DOHH2 (cell line): ENCODE data around the gene NPAS2.

ENCODE experiments used
- H3F3A ChIP-seq: fragments of 200-600 bp; sonication (generic), shearing (Covaris generic); 2 replicates; pipeline ENCODE4 v1.6.0; 2016; ENCODE audit warnings: antibody characterized with exemption, mild to moderate bottlenecking; ENCODE audit not compliant: control insufficient read depth, insufficient read depth
- H3K27ac ChIP-seq: fragments of 200-600 bp; sonication (generic); 2 replicates; pipeline ENCODE4 v1.5.1; 2014; ENCODE audit warnings: low read depth, mild to moderate bottlenecking, low read length, moderate library complexity
- H3K27me3 ChIP-seq: fragments of 200-600 bp; sonication (generic); 2 replicates; pipeline ENCODE4 v1.6.1; 2014; ENCODE audit warnings: mild to moderate bottlenecking, low read length, mixed read lengths; ENCODE audit not compliant: control insufficient read depth
- H3K36me3 ChIP-seq: fragments of 200-600 bp; sonication (generic); 2 replicates; pipeline ENCODE4 v1.6.1; 2014; ENCODE audit warnings: mild to moderate bottlenecking, low read length, moderate library complexity, mixed read lengths; ENCODE audit not compliant: control insufficient read depth
- H3K4me1 ChIP-seq: fragments of 200-600 bp; sonication (generic); 2 replicates; pipeline ENCODE4 v1.6.1; 2014; ENCODE audit warnings: mild to moderate bottlenecking, low read length, mixed read lengths; ENCODE audit not compliant: control insufficient read depth
- H3K4me2 ChIP-seq: fragments of 200-600 bp; sonication (generic); 2 replicates; pipeline ENCODE4 v1.6.0; 2014; ENCODE audit warnings: mild to moderate bottlenecking, low read length, moderate library complexity
- H3K4me3 ChIP-seq: fragments of 200-600 bp; sonication (generic); 2 replicates; pipeline ENCODE4 v1.5.1; 2014; ENCODE audit warnings: mild to moderate bottlenecking, low read length, mixed read lengths
- H3K79me2 ChIP-seq: fragments of 200-600 bp; sonication (generic); 2 replicates; pipeline ENCODE4 v1.6.1; 2014; ENCODE audit warnings: mild to moderate bottlenecking, low read length, mixed read lengths; ENCODE audit not compliant: control insufficient read depth
- H3K9me2 ChIP-seq: fragments of 200-600 bp; sonication (generic); replicated peaks from 2 replicates; pipeline ENCODE4 v1.6.1; 2014; ENCODE audit warnings: mild to moderate bottlenecking, low read length, mixed read lengths; ENCODE audit not compliant: control insufficient read depth
- H3K9me3 ChIP-seq: fragments of 200-600 bp; sonication (generic); 2 replicates; pipeline ENCODE4 v1.6.1; 2014; ENCODE audit warnings: antibody characterized with exemption, low read length, mixed read lengths; ENCODE audit not compliant: control insufficient read depth, insufficient read depth
- H4K20me1 ChIP-seq: fragments of 200-600 bp; sonication (generic); 2 replicates; pipeline ENCODE4 v1.6.0; 2014; ENCODE audit warnings: low read depth, mild to moderate bottlenecking, antibody characterized with exemption, low read length, moderate library complexity; ENCODE audit not compliant: control insufficient read depth, insufficient read depth
- EZH2phosphoT487 ChIP-seq: fragments of 200-600 bp; sonication (generic); IDR thresholded peaks from 2 replicates; pipeline ENCODE4 v1.6.1; 2017; ENCODE audit warnings: borderline replicate concordance, mild to moderate bottlenecking, antibody characterized with exemption, low read length, moderate library complexity, mixed read lengths
- TF ChIP-seq, protein P1 (sequence below): fragments of 200-600 bp; sonication (generic); IDR thresholded peaks from one replicate; pipeline ENCODE4 v1.5.1; 2014; ENCODE audit warnings: antibody characterized with exemption, mild to moderate bottlenecking, low read depth, low read length; ENCODE audit not compliant: poor library complexity, severe bottlenecking

NPAS2 gene

DNA sequence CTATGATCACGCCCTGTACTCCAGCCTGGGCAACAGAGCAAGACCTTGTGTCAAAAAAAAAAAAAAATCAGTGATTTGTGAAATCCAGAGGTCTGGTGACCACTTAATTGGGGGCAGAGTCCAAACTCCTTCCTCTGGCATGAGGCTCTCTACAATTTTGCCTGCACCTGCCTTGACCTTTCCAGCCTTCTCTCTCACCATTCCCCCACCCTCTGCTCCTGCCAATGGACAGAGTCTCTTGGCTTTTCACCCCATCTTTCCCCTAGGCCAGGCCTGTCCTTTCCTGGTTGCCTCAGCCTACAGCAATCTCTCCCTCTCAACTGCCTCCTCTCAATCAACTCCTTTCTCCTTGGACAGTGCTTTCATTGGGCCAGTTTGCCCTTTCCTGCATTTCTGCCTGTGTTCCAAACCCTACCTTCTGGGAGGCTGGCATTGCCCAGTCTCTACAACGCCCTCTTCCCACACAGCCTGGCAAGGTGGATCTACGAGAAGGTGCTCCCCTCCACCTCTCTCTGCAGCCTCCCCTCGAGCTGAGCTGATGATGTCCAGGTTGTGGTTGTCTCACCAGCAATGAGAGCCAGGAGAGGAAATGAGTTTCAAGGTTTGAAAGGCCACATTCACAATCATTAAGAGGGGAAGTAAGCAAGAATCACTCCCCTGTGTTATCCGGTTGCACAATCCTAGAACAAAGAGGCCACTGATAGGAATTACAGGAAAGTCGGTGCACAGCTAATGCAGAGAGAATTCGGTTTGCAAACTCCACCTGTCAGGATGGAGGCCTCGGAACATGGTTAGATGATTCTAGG, 39.5 kb upstream of the NPAS2 start:
- Histone ChIP-seq H3K4me2 (no peak overlapping the region), H3K79me2 (no peaks in the 10 kb centered on the region), H3F3A (no peaks in the 10 kb centered on the region), H3K27me3 (no peaks in the 10 kb centered on the region), H3K4me1 (no peaks in the 10 kb centered on the region), H3K27ac (no peak overlapping the region), H3K9me3 (no peaks in the 10 kb centered on the region), H4K20me1 (no peaks in the 10 kb centered on the region), H3K36me3 (no peaks in the 10 kb centered on the region), H3K9me2 (no peaks in the 10 kb centered on the region), H3K4me3 (no peak overlapping the region)
- no peak for TF ChIP-seq EZH2phosphoT487
- TF ChIP-seq, protein P1, sequence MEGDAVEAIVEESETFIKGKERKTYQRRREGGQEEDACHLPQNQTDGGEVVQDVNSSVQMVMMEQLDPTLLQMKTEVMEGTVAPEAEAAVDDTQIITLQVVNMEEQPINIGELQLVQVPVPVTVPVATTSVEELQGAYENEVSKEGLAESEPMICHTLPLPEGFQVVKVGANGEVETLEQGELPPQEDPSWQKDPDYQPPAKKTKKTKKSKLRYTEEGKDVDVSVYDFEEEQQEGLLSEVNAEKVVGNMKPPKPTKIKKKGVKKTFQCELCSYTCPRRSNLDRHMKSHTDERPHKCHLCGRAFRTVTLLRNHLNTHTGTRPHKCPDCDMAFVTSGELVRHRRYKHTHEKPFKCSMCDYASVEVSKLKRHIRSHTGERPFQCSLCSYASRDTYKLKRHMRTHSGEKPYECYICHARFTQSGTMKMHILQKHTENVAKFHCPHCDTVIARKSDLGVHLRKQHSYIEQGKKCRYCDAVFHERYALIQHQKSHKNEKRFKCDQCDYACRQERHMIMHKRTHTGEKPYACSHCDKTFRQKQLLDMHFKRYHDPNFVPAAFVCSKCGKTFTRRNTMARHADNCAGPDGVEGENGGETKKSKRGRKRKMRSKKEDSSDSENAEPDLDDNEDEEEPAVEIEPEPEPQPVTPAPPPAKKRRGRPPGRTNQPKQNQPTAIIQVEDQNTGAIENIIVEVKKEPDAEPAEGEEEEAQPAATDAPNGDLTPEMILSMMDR: no peak

DNA sequence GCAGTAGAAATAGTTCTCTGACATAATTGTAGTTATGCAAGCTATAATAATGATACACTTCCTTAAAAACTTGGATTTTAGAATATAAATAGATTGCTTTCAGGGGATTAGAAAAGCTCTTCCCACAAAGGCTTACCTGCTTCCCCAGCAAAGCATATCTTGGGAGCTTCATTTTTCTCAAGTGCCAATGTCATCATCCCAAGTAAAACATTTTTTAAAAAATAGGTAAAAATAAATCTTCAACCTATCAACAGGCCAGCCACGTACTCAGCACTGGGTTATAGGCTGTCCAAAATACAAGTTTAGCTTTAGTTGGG, 39.0 kb upstream of the NPAS2 start:
- Histone ChIP-seq H3K79me2 (no peaks in the 10 kb centered on the region), H3F3A (no peaks in the 10 kb centered on the region), H3K9me3 (no peaks in the 10 kb centered on the region), H3K4me1 (no peaks in the 10 kb centered on the region), H3K4me2 (no peak overlapping the region), H3K36me3 (no peaks in the 10 kb centered on the region), H3K4me3 (no peak overlapping the region), H3K9me2 (no peaks in the 10 kb centered on the region), H4K20me1 (no peaks in the 10 kb centered on the region), H3K27me3 (no peaks in the 10 kb centered on the region), H3K27ac (no peak overlapping the region)
- no peak for TF ChIP-seq EZH2phosphoT487
- TF ChIP-seq, protein P1: no peak

DNA sequence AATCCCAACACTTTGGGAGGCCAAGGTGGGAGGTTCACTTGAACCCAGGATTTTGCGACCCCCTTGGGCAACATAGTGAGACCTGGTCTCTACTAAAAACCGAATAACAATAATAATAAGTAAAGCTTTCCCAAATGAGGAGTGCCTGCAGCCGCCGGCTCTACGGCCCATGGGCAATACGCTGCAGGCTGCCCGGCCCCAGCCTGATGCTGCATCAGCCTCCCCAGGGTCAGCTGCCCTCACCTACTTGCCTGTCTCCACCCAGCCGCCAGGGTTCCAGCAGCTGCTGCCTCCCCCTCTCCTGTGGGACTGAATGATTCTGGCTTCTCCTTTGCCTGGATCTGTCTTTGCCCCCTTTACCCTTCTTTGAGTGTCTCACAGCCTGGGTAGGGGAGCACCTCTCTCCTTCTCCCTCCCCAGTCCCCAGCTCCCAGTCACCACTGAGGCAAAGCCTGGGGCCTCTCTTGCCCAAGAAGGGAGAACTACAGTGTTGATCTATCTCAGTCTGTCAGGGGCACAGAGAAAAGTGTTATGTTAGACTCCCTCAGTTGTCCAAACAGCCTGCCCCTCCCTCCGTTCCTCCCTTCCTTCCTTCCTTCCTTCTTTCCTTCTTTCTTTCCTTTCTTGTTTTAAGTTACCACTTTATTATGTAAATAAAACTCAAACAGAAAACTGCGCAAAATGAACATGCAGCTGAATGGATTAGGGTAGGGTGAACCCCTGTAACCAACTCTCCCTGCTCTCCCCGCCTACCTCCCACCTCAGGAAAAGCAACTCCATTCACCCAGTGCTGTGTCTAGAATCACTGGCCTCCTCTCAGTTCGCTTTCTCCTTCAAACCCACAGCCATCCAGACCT, 38.2 kb upstream of the NPAS2 start:
- Histone ChIP-seq H3K9me2 (no peaks in the 10 kb centered on the region), H3K27ac (no peak overlapping the region), H3K36me3 (no peaks in the 10 kb centered on the region), H3K27me3 (no peaks in the 10 kb centered on the region), H3K4me3 (no peak overlapping the region), H3K4me2 (no peak overlapping the region), H3K9me3 (no peaks in the 10 kb centered on the region), H3K4me1 (no peaks in the 10 kb centered on the region), H3K79me2 (no peaks in the 10 kb centered on the region), H3F3A (no peaks in the 10 kb centered on the region), H4K20me1 (no peaks in the 10 kb centered on the region)
- TF ChIP-seq EZH2phosphoT487: no peak
- TF ChIP-seq, protein P1: no peak
